Right ventricle myocardium superior (tissue), 1 donor: ENCODE results near the gene NRBP1. TPM values are rescaled to one million over a fixed set of nuclear protein-coding genes. Genes with fewer than 3 reads are reported as not detected.
A peak's percentile ranks its signal among the peaks of the same experiment; 100 is the strongest.
"Not testable (repeated sequence)": the region's sequence is repeated elsewhere in the genome, so short reads cannot be mapped to it uniquely, and the experiment has no call there.

ENCODE experiments used
- ATAC-seq: fragments of 200-7000 bp; cut with Tn5 transposase; one replicate; pipeline ENCODE4 v1.9.1; 2020; ENCODE audit warnings: mild to moderate bottlenecking; ENCODE audit not compliant: poor library complexity
- DNase-seq: peaks from one replicate; pipeline ENCODE4 v3.0.0-alpha.2; 2020
- intact Hi-C: fragments of 100-400 bp; cut with DNase I; formaldehyde crosslinking; loops from one replicate; pipeline ENCODE4 v1.11.2; 2022
- total RNA-seq: library from RNA; stranded (reverse); fragmentation: NEBNext Ultra II Directional; extraction: Animal tissue kit (Norgen Biotek cat#: 25700); gene quantifications from one replicate; pipeline ENCODE4 v1.2.1, GENCODE V29; 2021
- donor health status: DM: no; HTN: yes; CAD: no; lungs with severe emphysema.

Gene NRBP1
- total RNA-seq, 1 donor from 2014 or later, result 50.8 TPM

DNA sequence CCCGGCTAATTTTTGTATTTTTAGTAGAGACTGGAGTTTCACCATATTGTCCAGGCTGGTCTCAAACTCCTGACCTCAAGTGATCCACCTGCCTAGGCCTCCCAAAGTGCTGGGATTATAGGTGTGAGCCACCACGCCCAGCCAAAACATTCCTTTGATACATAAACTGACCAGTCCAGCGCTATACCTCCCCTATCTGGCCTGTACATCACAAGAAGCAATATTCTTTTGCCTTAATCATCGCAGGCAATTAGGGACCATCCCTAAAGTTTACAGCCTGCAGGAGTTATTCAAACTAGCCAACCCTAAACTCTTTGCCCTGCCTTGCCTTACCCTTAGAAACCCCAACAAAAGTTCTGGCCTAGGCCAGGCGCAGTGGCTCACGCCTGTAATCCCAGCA is 12.3 kb upstream of the NRBP1 start:
- no peak for ATAC-seq

DNA sequence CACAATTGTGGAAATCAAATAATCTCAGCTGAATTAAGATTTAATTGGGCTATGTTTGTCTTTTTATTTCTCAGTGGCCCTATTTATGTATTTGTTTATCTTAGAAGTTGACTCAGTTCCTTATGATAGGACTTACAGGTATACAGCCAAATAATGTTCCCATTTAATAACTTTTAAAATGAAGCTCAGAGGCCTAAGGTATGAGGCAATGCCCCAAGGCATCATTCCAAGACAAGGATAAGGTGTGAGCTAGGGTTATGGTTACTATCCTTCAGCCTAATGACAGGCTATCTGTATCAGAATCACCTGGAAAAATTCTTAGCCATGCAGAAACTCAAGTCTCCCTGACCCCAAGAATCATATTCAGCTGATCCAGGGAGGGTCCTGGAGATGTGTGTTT is 7.4 kb upstream of the NRBP1 start:
- intact Hi-C loops, result no loop called here
- ATAC-seq (no peak), DNase-seq (no peak)

More for the DNA sequence above, 12.3 kb upstream of the NRBP1 start:
- intact Hi-C loops, result no loop called here
- no peak for DNase-seq

GRCh38 chr2:27421660-27422250 is 6.7 kb upstream of the NRBP1 start:
- intact Hi-C loops, result no loop called here
- DNase-seq (no peak), ATAC-seq (no peak)

- DNase-seq (no peak), ATAC-seq (no peak)
- intact Hi-C loops, result no loop called here
Measured at GRCh38 chr2:27422958-27423357, 5.5 kb upstream of the NRBP1 start.

- ATAC-seq, DNase-seq, intact Hi-C loops: not testable (repeated sequence)
Measured at GRCh38 chr2:27425039-27425438, 3.4 kb upstream of the NRBP1 start.

DNA sequence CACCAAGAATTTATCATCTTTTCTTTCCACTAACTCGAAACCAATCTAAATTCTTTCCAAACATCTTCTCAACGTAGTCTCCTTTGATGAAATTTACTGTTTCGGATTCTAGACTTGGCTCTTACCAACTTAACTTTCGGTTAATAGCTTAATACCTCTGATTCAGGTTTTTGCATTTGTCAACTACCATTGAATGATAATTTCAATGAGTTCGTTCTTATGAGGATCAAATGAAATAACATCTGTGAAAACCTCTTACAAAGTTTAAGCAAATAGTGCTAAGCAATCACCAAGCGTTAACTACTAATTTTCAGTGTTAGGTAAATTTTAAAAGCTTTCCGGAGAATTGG is 593 bp upstream of the NRBP1 start:
- no peak for ATAC-seq
- intact Hi-C loops, result no loop called here
- no peak for DNase-seq

DNA sequence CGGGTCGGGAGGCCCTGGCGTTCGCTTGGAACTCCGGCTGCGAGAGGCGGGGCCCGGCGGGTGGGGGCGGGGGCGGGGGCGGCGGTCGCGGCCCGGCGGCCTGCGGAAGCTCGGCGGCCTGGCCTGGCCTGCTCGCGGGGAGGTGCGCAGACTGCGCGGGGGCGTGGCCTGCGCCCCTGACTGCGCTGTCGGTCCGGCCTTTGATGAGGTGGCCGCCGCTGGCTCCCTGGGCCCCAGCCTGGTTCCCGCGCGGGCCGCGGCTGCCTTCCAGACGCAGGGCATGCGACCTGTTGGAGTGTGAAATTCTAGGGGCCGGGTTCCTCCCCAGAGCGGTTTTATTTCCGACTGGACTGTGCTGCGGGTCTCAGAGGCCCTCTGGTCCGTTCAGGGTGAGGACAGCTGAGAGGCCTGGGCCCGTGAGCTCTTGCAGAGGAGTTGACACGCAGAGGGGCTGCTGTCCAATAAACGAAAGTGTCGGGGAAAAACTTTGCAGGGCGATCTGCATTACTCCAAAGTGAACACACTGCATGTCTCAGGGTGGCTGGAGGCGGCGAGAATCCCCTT is 629 bp downstream of the NRBP1 start:
- peak; percentile 92 for DNase-seq
- intact Hi-C loops, result no loop called here
- peak; percentile 93 for ATAC-seq

DNA sequence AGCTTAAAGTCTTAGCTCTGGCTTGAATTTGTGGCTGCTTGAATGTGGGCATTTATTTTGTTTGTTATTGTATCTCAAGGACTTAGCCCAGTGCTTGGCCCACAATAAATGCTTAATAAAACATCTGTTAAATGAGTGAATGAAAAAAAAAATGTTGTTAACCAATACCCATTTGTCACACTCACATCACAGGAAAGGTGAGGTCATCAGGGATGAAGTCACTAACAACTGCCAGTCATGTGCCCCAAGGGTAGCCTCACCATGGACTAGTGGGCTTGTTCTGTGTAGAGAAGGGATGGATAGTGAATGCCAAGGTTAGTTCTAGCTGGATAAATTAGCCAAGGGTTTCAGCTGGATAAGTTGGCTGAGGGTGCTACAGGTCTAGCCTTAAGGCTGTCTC is 3.0 kb downstream of the NRBP1 start:
- intact Hi-C loops, result loop anchor here (5.0 kb wide), 1 partner anchor 56 kb away; the partner anchor contains the start of gene IFT172
- DNase-seq (no peak), ATAC-seq (no peak)

GRCh38 chr2:27435628-27436027 is 7.2 kb downstream of the NRBP1 start:
- DNase-seq (no peak), ATAC-seq (no peak)
- intact Hi-C loops, result no loop called here

- DNase-seq (no peak), ATAC-seq (peak; percentile 11)
Measured at GRCh38 chr2:27441226-27441926, 12.9 kb downstream of the NRBP1 start.

DNA sequence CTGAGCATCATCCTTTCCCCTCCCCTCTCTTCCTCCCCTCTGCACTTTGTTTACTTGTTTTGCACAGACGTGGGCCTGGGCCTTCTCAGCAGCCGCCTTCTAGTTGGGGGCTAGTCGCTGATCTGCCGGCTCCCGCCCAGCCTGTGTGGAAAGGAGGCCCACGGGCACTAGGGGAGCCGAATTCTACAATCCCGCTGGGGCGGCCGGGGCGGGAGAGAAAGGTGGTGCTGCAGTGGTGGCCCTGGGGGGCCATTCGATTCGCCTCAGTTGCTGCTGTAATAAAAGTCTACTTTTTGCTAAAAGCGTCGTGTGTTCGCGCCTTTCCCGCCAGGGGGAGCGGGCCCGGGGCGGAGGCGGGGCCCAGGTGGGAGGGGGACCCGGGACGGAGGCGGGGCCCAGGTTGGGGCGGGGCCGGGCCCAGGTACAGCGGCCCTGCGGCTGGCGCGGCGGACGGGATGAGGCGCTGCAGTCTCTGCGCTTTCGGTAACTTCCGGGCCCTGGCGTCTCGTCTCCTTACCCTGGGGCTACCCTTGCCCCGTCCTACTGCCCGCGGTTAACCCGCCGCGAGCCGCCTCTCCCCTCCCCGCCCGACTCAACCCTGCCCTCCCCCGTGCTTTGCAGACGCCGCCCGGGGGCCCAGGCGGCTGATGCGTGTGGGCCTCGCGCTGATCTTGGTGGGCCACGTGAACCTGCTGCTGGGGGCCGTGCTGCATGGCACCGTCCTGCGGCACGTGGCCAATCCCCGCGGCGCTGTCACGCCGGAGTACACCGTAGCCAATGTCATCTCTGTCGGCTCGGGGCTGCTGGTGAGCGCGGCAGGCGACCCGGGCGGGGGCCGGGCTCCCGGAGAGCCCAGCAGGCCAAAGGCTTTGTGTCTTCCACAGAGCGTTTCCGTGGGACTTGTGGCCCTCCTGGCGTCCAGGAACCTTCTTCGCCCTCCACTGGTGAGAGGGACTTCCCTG is 13.8 kb downstream of the NRBP1 start, which contains the start of gene KRTCAP3:
Gene KRTCAP3, plus strand, starts transcription at position 424 of the 962 bp plus-strand sequence. Its CDS starts 32 bp downstream, at position 456.
- peak; percentile 66 for ATAC-seq
- DNase-seq, result no peak
- intact Hi-C loops, result no loop called here

More at GRCh38 chr2:27441226-27441926, 12.9 kb downstream of the NRBP1 start:
- intact Hi-C loops, result no loop called here

DNA sequence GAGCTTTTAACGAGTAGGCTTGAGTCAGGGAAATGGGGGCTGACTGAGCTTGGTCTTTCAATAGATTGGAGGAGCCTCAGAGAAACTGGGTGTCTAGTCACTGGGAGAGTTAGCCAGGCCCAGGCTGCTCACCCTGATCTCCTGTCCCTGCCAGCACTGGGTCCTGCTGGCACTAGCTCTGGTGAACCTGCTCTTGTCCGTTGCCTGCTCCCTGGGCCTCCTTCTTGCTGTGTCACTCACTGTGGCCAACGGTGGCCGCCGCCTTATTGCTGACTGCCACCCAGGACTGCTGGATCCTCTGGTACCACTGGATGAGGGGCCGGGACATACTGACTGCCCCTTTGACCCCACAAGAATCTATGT is 14.5 kb downstream of the NRBP1 start:
- no peak for DNase-seq
- intact Hi-C loops, result no loop called here
- ATAC-seq, result peak; percentile 25

GRCh38 chr2:27445155-27445554 is 16.7 kb downstream of the NRBP1 start:
- intact Hi-C loops, result no loop called here
- no peak for ATAC-seq
- DNase-seq, result no peak

DNA sequence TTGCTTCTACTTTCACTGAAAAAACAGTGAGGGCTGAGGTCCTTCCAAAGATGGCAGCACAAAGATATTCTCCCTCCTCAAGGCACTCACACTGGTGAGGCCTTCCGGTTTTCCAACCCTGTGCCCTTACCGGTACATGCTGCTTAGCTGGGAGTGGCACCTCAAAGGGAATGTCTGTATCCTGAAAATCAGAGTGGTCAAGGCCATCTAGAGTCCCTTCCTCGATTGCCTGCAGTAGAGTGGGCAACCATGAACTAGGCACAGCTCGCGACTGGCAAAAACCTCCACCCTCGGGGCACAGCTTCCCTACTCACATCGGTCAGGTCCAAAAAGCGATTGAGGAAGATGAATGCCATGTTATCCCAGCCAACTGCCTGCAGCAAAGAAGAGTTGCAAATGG is 17.2 kb downstream of the NRBP1 start:
- ATAC-seq, result no peak
- no peak for DNase-seq
- intact Hi-C loops, result no loop called here

DNA sequence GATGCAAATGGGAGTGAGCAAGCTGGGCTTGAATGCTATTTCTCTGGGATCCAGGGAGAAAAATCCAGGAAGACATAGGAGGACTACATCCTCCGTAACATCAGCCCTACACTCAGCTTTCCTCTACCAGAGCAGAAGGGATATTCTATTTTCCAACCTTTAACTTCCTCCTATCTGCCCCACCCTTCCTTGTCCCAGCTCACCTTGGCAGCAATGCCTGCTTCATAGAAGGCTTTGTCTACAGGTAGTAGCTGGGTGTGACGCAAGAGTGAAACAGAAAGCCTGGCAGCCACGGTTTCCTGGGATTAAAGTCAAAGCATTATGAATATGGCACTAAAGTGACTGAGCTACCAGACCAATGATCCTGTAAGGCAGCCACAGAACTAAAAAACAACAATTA is 17.6 kb downstream of the NRBP1 start:
- intact Hi-C loops, result no loop called here
- DNase-seq (no peak), ATAC-seq (no peak)

GRCh38 chr2:27448381-27448780 is 19.9 kb downstream of the NRBP1 start:
- DNase-seq (no peak), ATAC-seq (no peak)
- intact Hi-C loops, result no loop called here

- no peak for ATAC-seq
- no peak for DNase-seq
- intact Hi-C loops, result no loop called here
Measured at GRCh38 chr2:27451095-27451494, 22.7 kb downstream of the NRBP1 start.

DNA sequence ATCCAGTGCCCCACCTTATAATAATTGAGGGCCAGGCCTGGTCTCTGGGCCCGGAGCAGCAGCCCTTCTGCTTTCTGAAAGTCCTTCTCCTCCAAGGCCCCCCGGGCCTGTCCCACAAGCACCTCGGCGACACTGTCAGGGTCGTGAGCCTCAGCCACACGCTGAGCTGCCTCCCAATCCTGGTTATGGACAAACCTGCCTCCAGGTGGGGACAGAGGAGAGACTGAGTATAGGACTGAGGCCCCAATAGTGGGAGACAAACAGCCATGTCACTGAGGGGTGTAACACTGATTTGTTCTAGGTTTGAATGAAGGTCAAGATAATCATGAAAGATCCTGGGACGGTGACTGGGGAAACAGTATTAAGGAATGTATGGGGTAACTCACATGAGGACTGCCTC is 25.5 kb downstream of the NRBP1 start:
- DNase-seq (no peak), ATAC-seq (no peak)
- intact Hi-C loops, result no loop called here

DNA sequence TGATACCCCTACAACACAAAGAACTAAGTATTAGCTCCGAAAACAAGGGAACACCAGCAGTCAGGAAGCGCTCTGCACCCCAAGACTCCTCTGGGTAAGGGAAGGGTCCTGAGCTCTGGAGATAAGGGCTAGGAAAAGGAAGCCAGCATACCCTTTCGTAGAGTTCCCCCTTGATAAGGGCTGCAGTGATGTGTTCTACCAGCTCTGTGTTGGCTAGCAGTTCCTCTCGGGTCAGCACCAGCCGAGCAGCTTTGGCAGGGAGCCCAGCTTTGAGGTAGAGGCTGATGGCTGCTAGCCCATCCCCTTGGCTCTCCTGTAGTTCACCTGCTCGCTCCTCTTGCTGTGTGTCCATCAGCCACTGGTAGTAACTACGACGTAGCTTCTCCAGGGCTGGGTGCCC is 32.7 kb downstream of the NRBP1 start:
- ATAC-seq (peak; percentile 59), DNase-seq (peak; percentile 56)
- intact Hi-C loops, result no loop called here
